ENCODE measurements around the gene PACRG.

- no peak for TF ChIP-seq TAF1 (IDR thresholded peaks at IDR 0.05; ENCODE audit: low read depth, low read length)
- TF ChIP-seq POLR2AphosphoS5 (IDR thresholded peaks at IDR 0.05; ENCODE audit: low read depth, low read length), result no peak
- TF ChIP-seq POLR2A (IDR thresholded peaks at IDR 0.05; ENCODE audit: low read depth, low read length), result no peak
These were observed 418.3 kb downstream of the PACRG start for GRCh38 chr6:163146036-163146435.

Data from GM12891 (cell line).